Liver (tissue), 3 donors: Measurements from ENCODE around the gene H2BW2.

ENCODE experiments used
- ATF3 ChIP-seq: IDR thresholded peaks from 2 replicates; pipeline ENCODE4 v1.6.1; 2016; ENCODE audit warnings: antibody characterized with exemption
- FOXA1 ChIP-seq: IDR thresholded peaks from 2 replicates; pipeline ENCODE4 v1.6.1; 2016; ENCODE audit warnings: antibody characterized with exemption
- GABPA ChIP-seq, 2 donors: IDR thresholded peaks in 1 of 2; conservative IDR thresholded peaks in 1 of 2; 2 replicates each; pipeline ENCODE4 v1.6.1; 2016; ENCODE audit warnings: antibody characterized with exemption in 2 of 2, mild to moderate bottlenecking in 1 of 2, moderate library complexity in 1 of 2
- JUND ChIP-seq, 2 donors: IDR thresholded peaks; 2 replicates each; pipeline ENCODE4 v1.6.1; 2016; ENCODE audit warnings: antibody characterized with exemption in 2 of 2
- RAD21 ChIP-seq, 2 donors: IDR thresholded peaks; 2 replicates each; pipeline ENCODE4 v1.6.1; 2016; ENCODE audit warnings: antibody characterized with exemption in 2 of 2, mild to moderate bottlenecking in 2 of 2
- TAF1 ChIP-seq: conservative IDR thresholded peaks from 2 replicates; pipeline ENCODE4 v1.6.1; 2016; ENCODE audit warnings: antibody characterized with exemption, mild to moderate bottlenecking
- YY1 ChIP-seq: IDR thresholded peaks from 2 replicates; pipeline ENCODE4 v1.6.1; 2016; ENCODE audit warnings: antibody characterized with exemption, mild to moderate bottlenecking
- TF ChIP-seq, protein P1 (sequence below): IDR thresholded peaks from 2 replicates; pipeline ENCODE4 v1.6.1; 2016; ENCODE audit warnings: antibody characterized with exemption, mild to moderate bottlenecking
- TF ChIP-seq, protein P2 (sequence below): fragments of 150-350 bp; IDR thresholded peaks from 2 replicates; pipeline ENCODE4 v1.5.1; 2017; ENCODE audit warnings: improper control_type of control experiment, low read depth, low read length; ENCODE audit not compliant: missing input control
- TF ChIP-seq, protein P3 (sequence below): IDR thresholded peaks from 2 replicates; pipeline ENCODE4 v1.6.1; 2016; ENCODE audit warnings: antibody characterized with exemption
- donor health status: healthy.
- donor health status: healthy.

DNA sequence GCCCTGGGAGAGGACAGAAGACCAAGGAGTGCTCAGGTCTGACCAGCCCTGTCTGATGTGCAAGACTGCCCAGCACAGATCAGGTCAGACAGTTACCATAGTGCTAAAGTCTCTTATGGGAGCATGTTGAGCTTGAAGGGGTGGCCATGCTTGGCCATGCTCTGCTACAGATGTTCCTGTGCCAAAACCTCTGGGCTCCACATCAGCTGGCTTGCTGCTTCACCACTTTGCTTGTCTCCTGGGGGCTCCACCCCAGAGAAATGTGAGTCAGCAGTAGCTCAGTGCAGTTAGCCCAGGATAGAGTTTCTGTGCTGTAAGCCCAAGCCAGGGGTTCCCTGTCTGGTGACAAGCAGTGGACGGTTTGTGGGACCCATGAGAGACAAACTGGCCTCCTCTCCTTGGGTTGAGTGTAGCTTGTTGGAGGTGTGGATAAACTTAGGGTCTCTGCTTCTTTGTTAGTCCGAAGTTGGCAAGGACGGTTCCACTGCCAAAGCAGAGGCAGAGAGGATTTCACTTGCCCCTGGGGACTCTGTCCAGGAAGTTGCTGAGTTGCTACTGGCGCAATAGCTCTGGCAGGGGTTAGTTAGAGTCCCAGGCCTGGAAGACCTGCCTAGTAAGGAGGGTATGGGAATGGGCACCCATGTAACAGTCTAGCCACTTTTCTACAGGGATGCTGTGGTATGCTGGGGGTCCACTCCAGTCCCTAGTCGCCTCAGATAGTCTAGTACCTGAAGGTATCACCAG is 45.0 kb downstream of the H2BW2 start:
- TF ChIP-seq, protein P1, sequence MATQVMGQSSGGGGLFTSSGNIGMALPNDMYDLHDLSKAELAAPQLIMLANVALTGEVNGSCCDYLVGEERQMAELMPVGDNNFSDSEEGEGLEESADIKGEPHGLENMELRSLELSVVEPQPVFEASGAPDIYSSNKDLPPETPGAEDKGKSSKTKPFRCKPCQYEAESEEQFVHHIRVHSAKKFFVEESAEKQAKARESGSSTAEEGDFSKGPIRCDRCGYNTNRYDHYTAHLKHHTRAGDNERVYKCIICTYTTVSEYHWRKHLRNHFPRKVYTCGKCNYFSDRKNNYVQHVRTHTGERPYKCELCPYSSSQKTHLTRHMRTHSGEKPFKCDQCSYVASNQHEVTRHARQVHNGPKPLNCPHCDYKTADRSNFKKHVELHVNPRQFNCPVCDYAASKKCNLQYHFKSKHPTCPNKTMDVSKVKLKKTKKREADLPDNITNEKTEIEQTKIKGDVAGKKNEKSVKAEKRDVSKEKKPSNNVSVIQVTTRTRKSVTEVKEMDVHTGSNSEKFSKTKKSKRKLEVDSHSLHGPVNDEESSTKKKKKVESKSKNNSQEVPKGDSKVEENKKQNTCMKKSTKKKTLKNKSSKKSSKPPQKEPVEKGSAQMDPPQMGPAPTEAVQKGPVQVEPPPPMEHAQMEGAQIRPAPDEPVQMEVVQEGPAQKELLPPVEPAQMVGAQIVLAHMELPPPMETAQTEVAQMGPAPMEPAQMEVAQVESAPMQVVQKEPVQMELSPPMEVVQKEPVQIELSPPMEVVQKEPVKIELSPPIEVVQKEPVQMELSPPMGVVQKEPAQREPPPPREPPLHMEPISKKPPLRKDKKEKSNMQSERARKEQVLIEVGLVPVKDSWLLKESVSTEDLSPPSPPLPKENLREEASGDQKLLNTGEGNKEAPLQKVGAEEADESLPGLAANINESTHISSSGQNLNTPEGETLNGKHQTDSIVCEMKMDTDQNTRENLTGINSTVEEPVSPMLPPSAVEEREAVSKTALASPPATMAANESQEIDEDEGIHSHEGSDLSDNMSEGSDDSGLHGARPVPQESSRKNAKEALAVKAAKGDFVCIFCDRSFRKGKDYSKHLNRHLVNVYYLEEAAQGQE, result no peak
- TF ChIP-seq, protein P2, sequence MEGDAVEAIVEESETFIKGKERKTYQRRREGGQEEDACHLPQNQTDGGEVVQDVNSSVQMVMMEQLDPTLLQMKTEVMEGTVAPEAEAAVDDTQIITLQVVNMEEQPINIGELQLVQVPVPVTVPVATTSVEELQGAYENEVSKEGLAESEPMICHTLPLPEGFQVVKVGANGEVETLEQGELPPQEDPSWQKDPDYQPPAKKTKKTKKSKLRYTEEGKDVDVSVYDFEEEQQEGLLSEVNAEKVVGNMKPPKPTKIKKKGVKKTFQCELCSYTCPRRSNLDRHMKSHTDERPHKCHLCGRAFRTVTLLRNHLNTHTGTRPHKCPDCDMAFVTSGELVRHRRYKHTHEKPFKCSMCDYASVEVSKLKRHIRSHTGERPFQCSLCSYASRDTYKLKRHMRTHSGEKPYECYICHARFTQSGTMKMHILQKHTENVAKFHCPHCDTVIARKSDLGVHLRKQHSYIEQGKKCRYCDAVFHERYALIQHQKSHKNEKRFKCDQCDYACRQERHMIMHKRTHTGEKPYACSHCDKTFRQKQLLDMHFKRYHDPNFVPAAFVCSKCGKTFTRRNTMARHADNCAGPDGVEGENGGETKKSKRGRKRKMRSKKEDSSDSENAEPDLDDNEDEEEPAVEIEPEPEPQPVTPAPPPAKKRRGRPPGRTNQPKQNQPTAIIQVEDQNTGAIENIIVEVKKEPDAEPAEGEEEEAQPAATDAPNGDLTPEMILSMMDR, result no peak
- TF ChIP-seq, protein P3, sequence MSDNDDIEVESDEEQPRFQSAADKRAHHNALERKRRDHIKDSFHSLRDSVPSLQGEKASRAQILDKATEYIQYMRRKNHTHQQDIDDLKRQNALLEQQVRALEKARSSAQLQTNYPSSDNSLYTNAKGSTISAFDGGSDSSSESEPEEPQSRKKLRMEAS, result no peak
- TF ChIP-seq JUND (IDR thresholded peaks at IDR 0.05) (no peak), YY1 (no peak), GABPA (IDR thresholded peaks at IDR 0.05 in 1 of 2, conservative IDR thresholded peaks at IDR 0.05 in 1 of 2) (no peak), FOXA1 (no peak), RAD21 (IDR thresholded peaks at IDR 0.05) (no peak), TAF1 (no peak), ATF3 (no peak)
